Cardiac fibroblast (primary cell): ENCODE measurements around the gene LSR.

Source experiments
- DNase-seq, 2 donors: peaks; one replicate each; pipeline versions ENCODE4 v3.0.0 to v3.0.0-alpha.2; 2010; ENCODE audit warnings: low read depth in 2 of 2
- H3K4me3 ChIP-seq, 2 donors: replicated peaks in 1 of 2; 1 replicate in 1 of 2; 2 replicates in 1 of 2; pipeline ENCODE4 v1.5.1; 2011; ENCODE audit warnings: low read depth in 2 of 2, low read length in 2 of 2, mild to moderate bottlenecking in 2 of 2, moderate library complexity in 1 of 2
- TF ChIP-seq, protein P1 (sequence below): IDR thresholded peaks from one replicate; pipeline ENCODE4 v1.5.1; 2011; ENCODE audit warnings: low read depth, mild to moderate bottlenecking, low read length, inconsistent platforms

Gene LSR

DNA sequence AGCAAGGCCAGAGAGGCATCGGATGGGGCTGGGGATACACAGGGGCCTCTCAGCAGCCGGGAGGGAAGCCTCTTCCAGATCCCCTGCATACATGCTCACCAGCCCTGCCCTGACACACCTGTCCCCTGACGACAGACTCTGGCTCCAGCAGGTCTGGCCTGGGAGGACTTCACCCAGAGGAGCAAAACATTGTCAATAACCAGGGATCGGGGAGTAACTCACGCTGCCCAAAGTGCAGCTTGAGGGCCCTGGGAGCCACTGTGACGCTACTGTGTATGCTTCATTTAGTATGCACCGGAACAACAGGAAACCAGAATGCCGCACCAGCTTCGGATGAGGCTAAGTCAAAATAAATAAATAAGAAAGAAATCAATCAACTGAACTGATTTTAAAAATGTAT lies 67.8 kb downstream of the LSR start:
- no peak overlapping the region for H3K4me3 ChIP-seq
- TF ChIP-seq, protein P1, sequence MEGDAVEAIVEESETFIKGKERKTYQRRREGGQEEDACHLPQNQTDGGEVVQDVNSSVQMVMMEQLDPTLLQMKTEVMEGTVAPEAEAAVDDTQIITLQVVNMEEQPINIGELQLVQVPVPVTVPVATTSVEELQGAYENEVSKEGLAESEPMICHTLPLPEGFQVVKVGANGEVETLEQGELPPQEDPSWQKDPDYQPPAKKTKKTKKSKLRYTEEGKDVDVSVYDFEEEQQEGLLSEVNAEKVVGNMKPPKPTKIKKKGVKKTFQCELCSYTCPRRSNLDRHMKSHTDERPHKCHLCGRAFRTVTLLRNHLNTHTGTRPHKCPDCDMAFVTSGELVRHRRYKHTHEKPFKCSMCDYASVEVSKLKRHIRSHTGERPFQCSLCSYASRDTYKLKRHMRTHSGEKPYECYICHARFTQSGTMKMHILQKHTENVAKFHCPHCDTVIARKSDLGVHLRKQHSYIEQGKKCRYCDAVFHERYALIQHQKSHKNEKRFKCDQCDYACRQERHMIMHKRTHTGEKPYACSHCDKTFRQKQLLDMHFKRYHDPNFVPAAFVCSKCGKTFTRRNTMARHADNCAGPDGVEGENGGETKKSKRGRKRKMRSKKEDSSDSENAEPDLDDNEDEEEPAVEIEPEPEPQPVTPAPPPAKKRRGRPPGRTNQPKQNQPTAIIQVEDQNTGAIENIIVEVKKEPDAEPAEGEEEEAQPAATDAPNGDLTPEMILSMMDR: no peak
- no peak for DNase-seq
